HFFc6 (cell line): ENCODE results near the gene SPG11. TPM values are rescaled to one million over a fixed set of nuclear protein-coding genes. Genes with fewer than 3 reads are reported as not detected.

Experiments used
- DNase-seq: peaks from one replicate; pipeline ENCODE4 v3.0.0-alpha.2; 2018
- H3K27ac Mint-ChIP-seq: 2 replicates; pipeline ENCODE4 v1.8.0; 2020; ENCODE audit warnings: mild to moderate bottlenecking, mixed read lengths
- H3K27me3 Mint-ChIP-seq: 2 replicates; pipeline ENCODE4 v1.8.0; 2021; ENCODE audit warnings: mild to moderate bottlenecking, moderate library complexity, mixed read lengths; ENCODE audit not compliant: insufficient read depth
- H3K36me3 Mint-ChIP-seq: 2 replicates; pipeline ENCODE4 v1.8.0; 2021; ENCODE audit warnings: low read depth, mixed read lengths
- H3K4me1 Mint-ChIP-seq: 2 replicates; pipeline ENCODE4 v1.8.0; 2020; ENCODE audit warnings: low read depth, mixed read lengths
- H3K4me3 Mint-ChIP-seq: 2 replicates; pipeline ENCODE4 v1.8.0; 2020; ENCODE audit warnings: mild to moderate bottlenecking, moderate library complexity, mixed read lengths
- H3K9me3 Mint-ChIP-seq: 2 replicates; pipeline ENCODE4 v1.8.0; 2020; ENCODE audit warnings: mild to moderate bottlenecking, mixed read lengths
- CTCF ChIP-seq: fragments of 200-600 bp; sonication (generic); IDR thresholded peaks from 2 replicates; pipeline ENCODE4 v1.5.0; 2021; ENCODE audit warnings: antibody characterized with exemption, mild to moderate bottlenecking
- total RNA-seq, 6 experiments: library from RNA; stranded (reverse); fragmentation: NEBNext Ultra II Directional; extraction: Animal tissue kit (Norgen Biotek cat#: 25700); gene quantifications; 2 replicates in 1 of 6; 3 replicates in 5 of 6; pipeline ENCODE4 v1.2.3, GENCODE V29; 2021

Gene SPG11
- total RNA-seq, 6 experiments from 2014 or later = 28.0 to 34.1 (median 31.2) TPM

GRCh38 chr15:44682211-44682610 lies 18.7 kb upstream of the SPG11 start:
- H3K36me3 Mint-ChIP-seq = no peaks in the 10 kb centered on the region
- H3K27ac Mint-ChIP-seq = no peak overlapping the region
- H3K4me1 Mint-ChIP-seq = no peaks in the 10 kb centered on the region
- DNase-seq = no peak
- no peaks in the 10 kb centered on the region for H3K9me3 Mint-ChIP-seq
- H3K4me3 Mint-ChIP-seq = no peak overlapping the region
- H3K27me3 Mint-ChIP-seq = peaks cover 37% of the 10 kb centered on the region
- TF ChIP-seq CTCF = no peak

GRCh38 chr15:44676676-44677075 lies 13.2 kb upstream of the SPG11 start:
- no peak for DNase-seq
- Mint-ChIP-seq H3K27ac (no peak overlapping the region), H3K4me1 (no peaks in the 10 kb centered on the region), H3K4me3 (no peak overlapping the region), H3K27me3 (peaks cover 36% of the 10 kb centered on the region), H3K36me3 (no peaks in the 10 kb centered on the region), H3K9me3 (no peaks in the 10 kb centered on the region)
- TF ChIP-seq CTCF = no peak

DNA sequence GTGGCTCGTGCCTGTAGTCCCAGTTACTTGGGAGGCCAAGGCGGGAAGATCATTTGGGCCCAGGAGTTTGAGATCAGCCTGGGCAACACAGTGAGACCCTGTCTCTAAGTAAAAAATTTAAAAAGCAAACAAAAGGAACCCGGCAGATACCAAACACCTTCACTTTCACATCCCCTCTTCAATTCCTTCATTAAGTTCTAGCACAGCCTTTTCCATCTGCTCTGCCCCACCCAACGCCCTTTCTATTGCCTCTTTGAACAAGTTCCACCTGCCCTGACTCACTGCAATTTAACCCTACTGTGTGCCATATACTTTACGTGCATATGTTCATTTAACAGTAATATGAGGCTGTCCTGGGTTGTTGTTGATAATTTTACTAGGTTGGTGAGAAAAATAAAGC lies 12.4 kb upstream of the SPG11 start:
- no peaks in the 10 kb centered on the region for H3K36me3 Mint-ChIP-seq
- no peaks in the 10 kb centered on the region for H3K4me1 Mint-ChIP-seq
- H3K9me3 Mint-ChIP-seq = no peaks in the 10 kb centered on the region
- H3K4me3 Mint-ChIP-seq = no peak overlapping the region
- TF ChIP-seq CTCF = no peak
- H3K27ac Mint-ChIP-seq = no peak overlapping the region
- H3K27me3 Mint-ChIP-seq = peaks cover 30% of the 10 kb centered on the region
- no peak for DNase-seq

DNA sequence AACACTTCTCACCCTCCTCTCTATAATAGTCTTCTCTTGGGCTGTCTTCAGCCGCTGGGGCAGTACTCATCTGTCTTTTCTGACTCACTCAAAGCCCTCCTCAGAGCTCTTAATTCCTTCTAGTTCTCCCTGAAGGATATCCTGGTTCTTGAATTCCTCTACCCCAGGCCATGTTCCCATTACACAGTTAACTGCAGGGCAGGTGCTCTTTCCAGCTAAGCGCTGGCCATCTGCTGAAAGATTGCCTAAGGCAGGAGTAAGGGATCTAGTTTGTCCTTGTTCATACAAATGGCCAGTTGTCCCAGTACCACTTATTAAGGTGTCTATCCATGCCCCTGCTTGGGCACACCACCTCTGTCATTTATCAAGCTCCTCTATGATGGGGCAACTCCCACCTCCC lies 10.2 kb upstream of the SPG11 start:
- Mint-ChIP-seq H3K9me3 (no peaks in the 10 kb centered on the region), H3K27ac (no peak overlapping the region), H3K36me3 (no peaks in the 10 kb centered on the region), H3K4me1 (no peaks in the 10 kb centered on the region), H3K27me3 (peaks cover 27% of the 10 kb centered on the region), H3K4me3 (no peak overlapping the region)
- no peak for TF ChIP-seq CTCF
- no peak for DNase-seq

DNA sequence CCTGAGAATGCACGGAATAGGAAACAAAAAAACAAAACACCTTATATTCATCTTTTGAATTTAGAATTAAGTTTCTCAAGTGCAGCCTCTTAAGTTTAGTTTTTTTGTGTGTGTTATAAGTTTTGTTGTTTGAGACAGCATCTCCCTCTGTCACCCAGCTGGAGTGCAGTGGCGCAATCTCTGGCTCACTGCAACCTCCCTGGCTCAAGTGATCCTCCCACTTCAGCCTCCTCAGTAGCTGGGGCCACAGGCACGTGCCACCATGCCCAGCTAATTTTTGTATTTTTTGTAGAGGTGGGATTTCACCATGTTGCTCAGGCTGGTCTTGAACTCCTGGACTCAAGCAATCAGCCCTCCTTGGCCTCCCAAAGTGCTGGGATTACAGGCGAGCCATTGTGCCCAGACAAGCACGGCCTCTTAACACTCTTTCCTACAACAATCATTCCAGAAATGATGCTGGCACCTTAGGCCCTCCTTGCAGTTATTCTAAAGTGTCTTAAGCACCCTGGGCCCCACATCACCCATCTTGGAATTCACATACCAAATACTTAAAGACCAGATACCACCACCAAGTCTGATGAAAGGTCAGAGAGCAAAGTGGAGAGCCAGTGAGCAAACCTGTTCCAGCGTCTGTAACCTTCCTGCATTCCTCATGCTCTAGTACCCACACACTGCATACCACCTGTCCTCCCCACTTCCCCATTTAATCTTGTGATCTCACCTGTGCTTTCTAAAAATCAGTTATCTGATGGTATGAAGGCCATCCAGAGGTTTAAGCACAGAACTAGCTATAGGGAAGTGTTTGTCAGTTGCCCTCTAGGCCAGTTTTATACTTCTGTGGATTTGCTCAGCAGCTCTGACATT lies 6.9 kb upstream of the SPG11 start:
- no peak overlapping the region for H3K27ac Mint-ChIP-seq
- H3K27me3 Mint-ChIP-seq = peaks cover 16% of the 10 kb centered on the region
- no peaks in the 10 kb centered on the region for H3K9me3 Mint-ChIP-seq
- H3K4me1 Mint-ChIP-seq = no peaks in the 10 kb centered on the region
- H3K4me3 Mint-ChIP-seq = no peak overlapping the region
- H3K36me3 Mint-ChIP-seq = no peaks in the 10 kb centered on the region
- DNase-seq = no peak
- no peak for TF ChIP-seq CTCF
